Testis (tissue), 2 donors: ENCODE results near the gene AMOTL2.

ENCODE experiments used
- CTCF ChIP-seq, 3 experiments: fragments of 450-650 bp in 2 of 3; fragments of 200-600 bp in 1 of 3; sonication (generic) in 1 of 3; IDR thresholded peaks; one replicate each; pipeline ENCODE4 v1.5.1; 2016 to 2019; ENCODE audit warnings: antibody characterized with exemption in 3 of 3, mild to moderate bottlenecking in 2 of 3, moderate library complexity in 1 of 3
- POLR2A ChIP-seq: fragments of 450-650 bp; IDR thresholded peaks from one replicate; pipeline ENCODE4 v1.6.1; 2017; ENCODE audit warnings: antibody characterized with exemption, mild to moderate bottlenecking, moderate library complexity

- TF ChIP-seq CTCF (IDR thresholded peaks at IDR 0.05) = no peak
- no peak for TF ChIP-seq POLR2A
Observed at GRCh38 chr3:134423153-134423552, 48.9 kb upstream of the AMOTL2 start.
